GM12878 (cell line): ENCODE results near the gene LRRC73. TPM values are rescaled to one million over a fixed set of nuclear protein-coding genes. Genes with fewer than 3 reads are reported as not detected.

Experiments
- ATAC-seq: fragments of 200-7000 bp; cut with Tn5 transposase; 3 replicates; pipeline ENCODE4 v1.9.1; 2020; ENCODE audit warnings: mild to moderate bottlenecking, moderate library complexity
- BruUV-seq: library from RNA; stranded (reverse); fragments of 400-500 nt; replicated peaks from 2 replicates; lab custom pipeline; 2021; lab: Mats Ljungman, UMichigan
- CTCF ChIA-PET: fragments of 300-600 bp; sonication (Branson Sonifier 250); formaldehyde crosslinking; extraction: SDS; loops from one replicate; lab custom pipeline; 2021; ENCODE audit warnings: inconsistent platforms; lab: Yijun Ruan, JAX
- POLR2A ChIA-PET: fragments of 350-600 bp; formaldehyde crosslinking; extraction: SDS; loops from one replicate; lab custom pipeline; 2021; ENCODE audit warnings: inconsistent platforms; lab: Charles Lee
- RAD21 ChIA-PET: fragments of 300-600 bp; sonication (Branson Sonifier 250); formaldehyde crosslinking; loops from one replicate; lab custom pipeline; 2023; ENCODE audit warnings: antibody characterized with exemption; ENCODE audit not compliant: unreplicated experiment; lab: Charles Lee
- SMC1A ChIA-PET: fragments of 300-600 bp; sonication (Branson Sonifier 250); formaldehyde crosslinking; loops from one replicate; lab custom pipeline; 2023; ENCODE audit not compliant: unreplicated experiment, uncharacterized antibody; lab: Charles Lee
- DNase-seq: peaks from one replicate; pipeline ENCODE4 v3.0.0-alpha.2; 2011; ENCODE audit warnings: low read depth, low spot score
- FAIRE-seq: peaks from 3 replicates; lab custom pipeline; 2011; peaks lifted over from hg19 to GRCh38; lab: Jason Lieb, UNC
- H2AFZ ChIP-seq: 2 replicates; pipeline ENCODE4 v1.6.0; 2011; ENCODE audit warnings: low read depth, low read length, control low read depth; ENCODE audit not compliant: control insufficient read depth
- H3K27ac ChIP-seq: 2 replicates; pipeline ENCODE4 v1.5.1; 2011; ENCODE audit warnings: control low read depth; ENCODE audit not compliant: control insufficient read depth, insufficient read depth
- H3K27me3 ChIP-seq, 2 experiments: replicated peaks in 1 of 2; 2 replicates each; pipeline versions ENCODE4 v1.6.0 to v1.6.1; 2011; ENCODE audit warnings: low read length in 1 of 2; ENCODE audit not compliant: control insufficient read depth in 2 of 2, insufficient read depth in 2 of 2
- H3K36me3 ChIP-seq, 2 experiments: 2 replicates each; pipeline ENCODE4 v1.5.1; 2011; ENCODE audit warnings: low read length in 1 of 2; ENCODE audit not compliant: control insufficient read depth in 2 of 2, insufficient read depth in 2 of 2
- H3K4me1 ChIP-seq: 2 replicates; pipeline ENCODE4 v1.6.1; 2011; ENCODE audit warnings: mild to moderate bottlenecking, low read length, moderate library complexity, mixed read lengths; ENCODE audit not compliant: control insufficient read depth, insufficient read depth
- H3K4me2 ChIP-seq: 2 replicates; pipeline ENCODE4 v1.6.0; 2011; ENCODE audit warnings: control low read depth; ENCODE audit not compliant: control insufficient read depth, insufficient read depth
- H3K4me3 ChIP-seq: fragments of 200-600 bp; sonication (generic); 2 replicates; pipeline ENCODE4 v1.5.1; 2016
- H3K79me2 ChIP-seq: 2 replicates; pipeline ENCODE4 v1.6.0; 2011; ENCODE audit warnings: low read length; ENCODE audit not compliant: control insufficient read depth, insufficient read depth
- H3K9ac ChIP-seq: 2 replicates; pipeline ENCODE4 v1.8.0; 2011; ENCODE audit warnings: low read length, control low read depth, mixed read lengths; ENCODE audit not compliant: control insufficient read depth, insufficient read depth
- H3K9me3 ChIP-seq: replicated peaks from 3 replicates; pipeline ENCODE4 v1.5.1; 2011; ENCODE audit warnings: mild to moderate bottlenecking, low read length; ENCODE audit not compliant: control insufficient read depth, insufficient read depth
- H4K20me1 ChIP-seq: 2 replicates; pipeline ENCODE4 v1.6.0; 2011; ENCODE audit not compliant: control insufficient read depth, insufficient read depth
- EGR1 ChIP-seq, 2 experiments: IDR thresholded peaks; 1 replicate in 1 of 2; 2 replicates in 1 of 2; pipeline ENCODE4 v1.6.1; 2011 to 2012; ENCODE audit warnings: low read depth in 2 of 2, low read length in 2 of 2, borderline replicate concordance in 1 of 2, mild to moderate bottlenecking in 1 of 2, moderate library complexity in 1 of 2
- IKZF1 ChIP-seq: fragments of 450-650 bp; conservative IDR thresholded peaks from 2 replicates; pipeline ENCODE4 v1.6.1; 2017; ENCODE audit warnings: antibody characterized with exemption, mild to moderate bottlenecking
- MTA2 ChIP-seq: fragments of 450-650 bp; IDR thresholded peaks from 2 replicates; pipeline ENCODE4 v1.6.1; 2016; ENCODE audit warnings: low read depth, mild to moderate bottlenecking, moderate library complexity
- MXI1 ChIP-seq: fragments of 150-350 bp; IDR thresholded peaks from 2 replicates; pipeline ENCODE4 v1.6.1; 2011; ENCODE audit warnings: low read depth, mild to moderate bottlenecking, inconsistent platforms, low read length, improper control_type of control experiment
- SP1 ChIP-seq: IDR thresholded peaks from one replicate; pipeline ENCODE4 v1.6.1; 2011; ENCODE audit warnings: low read depth, low read length
- TCF7 ChIP-seq: IDR thresholded peaks from 2 replicates; pipeline ENCODE4 v1.6.1; 2014; ENCODE audit warnings: antibody characterized with exemption, borderline replicate concordance
- ZBED1 ChIP-seq: IDR thresholded peaks from 2 replicates; pipeline ENCODE4 v1.6.1; 2016; ENCODE audit warnings: borderline replicate concordance
- WGBS: methylation state at CpG from one replicate; pipeline ENCODE4 v1.1.6; 2016; ENCODE audit warnings: low lambda C conversion rate; ENCODE audit not compliant: insufficient replicate concordance, insufficient coverage; ENCODE audit errors: missing lambda C conversion rate; 5-methylcytosine and 5-hydroxymethylcytosine counted together
- in situ Hi-C: fragments of 300-500 bp; cut with MboI; formaldehyde crosslinking; loops from 9 replicates; pipeline ENCODE4 v1.14.3; 2018; ENCODE audit warnings: mixed read lengths
- intact Hi-C: fragments of 100-400 bp; cut with micrococcal nuclease; formaldehyde crosslinking; loops from one replicate; pipeline ENCODE4 v1.14.2; 2022; ENCODE audit not compliant: unreplicated experiment
- polyA plus RNA-seq, 11 experiments: library from polyadenylated mRNA; depleted of rRNA in 4 of 11; unstranded in 6 of 11; stranded (reverse) in 5 of 11; fragments of >200 nt; fragmentation: Nextera tagmentation in 4 of 11; fragmentation: Illumina TruSeq in 1 of 11; extraction: Ambion mirVana in 4 of 11; extraction: Trizol in 1 of 11; gene quantifications; 1 replicate in 1 of 11; 2 replicates in 10 of 11; pipeline versions ENCODE4 v1.2.1 to v1.2.3, GENCODE V29; 2011 to 2016; ENCODE audit warnings: inconsistent platforms in 2 of 11, missing spikeins in 2 of 11, low read depth in 1 of 11
- total RNA-seq, 4 experiments: library from RNA; depleted of rRNA in 3 of 4; stranded (reverse); fragments of >200 nt in 3 of 4; fragmentation: Illumina TruSeq in 1 of 4; extraction: Trizol in 1 of 4; gene quantifications; 2 replicates each; pipeline versions ENCODE4 v1.2.1 to v1.2.3, GENCODE V29; 2013 to 2021
- TF ChIP-seq, protein P1 (sequence below): IDR thresholded peaks from 2 replicates; pipeline ENCODE4 v1.6.1; 2011; ENCODE audit warnings: mild to moderate bottlenecking, low read depth, low read length, moderate library complexity; ENCODE audit not compliant: insufficient replicate concordance
- TF ChIP-seq, protein P2 (sequence below): IDR thresholded peaks from 2 replicates; pipeline ENCODE4 v1.6.1; 2012; ENCODE audit warnings: low read depth, low read length, improper control_type of control experiment
- TF ChIP-seq, protein P3 (sequence below): IDR thresholded peaks from 2 replicates; pipeline ENCODE4 v1.6.1; 2011; ENCODE audit warnings: low read depth, low read length, improper control_type of control experiment, borderline replicate concordance
- TF ChIP-seq, protein P4 (sequence below), 3 experiments: IDR thresholded peaks in 2 of 3; conservative IDR thresholded peaks in 1 of 3; 2 replicates each; pipeline ENCODE4 v1.5.1; 2011; ENCODE audit warnings: low read depth in 3 of 3, low read length in 3 of 3, mild to moderate bottlenecking in 3 of 3, control low read depth in 2 of 3, moderate library complexity in 2 of 3, inconsistent platforms in 1 of 3, mixed read lengths in 1 of 3; ENCODE audit not compliant: control insufficient read depth in 2 of 3, insufficient read depth in 1 of 3; ENCODE audit errors: extremely low read depth in 1 of 3
- TF ChIP-seq, protein P5 (sequence below): fragments of 450-650 bp; formaldehyde crosslinking; IDR thresholded peaks from 2 replicates; pipeline ENCODE4 v1.5.0; 2022; ENCODE audit warnings: mild to moderate bottlenecking, missing genetic modification characterization

The LRRC73 gene
- total and polyA plus RNA-seq, 10 of the 15 experiments (the other 5 are each of a cell fraction or from before 2014, with no cell fraction given) = 0.13 TPM; not detected in 9

DNA sequence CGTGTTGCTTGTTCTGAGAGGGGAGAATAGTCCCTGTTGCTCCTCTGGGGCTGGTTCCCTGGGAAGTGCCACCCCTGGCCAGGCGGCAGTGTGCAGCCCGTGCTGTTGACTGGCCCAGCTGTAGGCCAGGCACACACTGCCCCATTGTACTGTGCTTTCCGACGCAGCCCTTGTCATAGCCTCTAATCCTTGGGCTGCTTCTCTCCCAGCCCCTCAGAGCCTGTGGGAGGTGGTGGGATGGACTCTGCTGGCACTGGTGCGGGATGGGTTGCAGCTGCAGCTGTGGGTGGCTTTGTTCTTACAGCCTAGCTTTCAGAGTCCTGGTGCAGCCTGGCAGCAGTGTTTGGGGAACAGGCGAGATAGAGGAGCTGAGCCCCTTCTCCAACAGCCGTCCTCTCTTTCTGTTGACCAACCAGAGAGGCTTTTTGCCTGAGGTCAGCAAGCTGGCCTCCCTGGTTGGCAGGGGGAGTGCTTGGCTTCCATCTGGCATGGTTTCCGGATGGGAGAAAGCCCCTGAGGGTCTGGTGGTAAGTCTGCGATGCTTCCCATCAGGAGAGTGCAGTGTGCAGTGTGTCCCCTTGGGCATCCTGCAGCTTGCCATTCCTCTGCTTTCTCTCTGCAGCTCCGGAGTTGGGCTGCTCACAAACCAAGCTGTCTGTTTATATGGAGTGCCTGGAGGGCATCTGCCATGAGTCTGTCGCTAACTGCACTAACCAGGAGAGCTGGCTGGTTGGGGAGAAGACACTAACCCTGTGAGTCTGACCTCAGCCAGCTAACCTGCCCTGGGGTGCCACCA, 20.7 kb downstream of the LRRC73 start:
- Histone ChIP-seq H3K9ac (no peak overlapping the region), H3K79me2 (no peaks in the 10 kb centered on the region), H3K27me3 (no peaks in the 10 kb centered on the region), H3K4me3 (no peak overlapping the region), H3K36me3 (no peaks in the 10 kb centered on the region), H3K9me3 (no peaks in the 10 kb centered on the region), H3K4me1 (no peaks in the 10 kb centered on the region; the same call in 1 of the 2 replicates), H2AFZ (no peak overlapping the region)
- ChIA-PET RAD21 (no interaction called here), POLR2A (interaction anchor here (0.7 kb wide), 1 partner anchor 11 kb away, joined by 3 read pairs; no protein-coding TSS in a partner anchor), SMC1A (interaction anchor here (0.5 to 1.5 kb wide), 3 partner anchors 9 to 125 kb away, joined by 3 read pairs; no protein-coding TSS in a partner anchor)
- no TSS peak for BruUV-seq
- no peak for DNase-seq
- no peak for FAIRE-seq
- intact Hi-C loops (no loop called here), in situ Hi-C loops (no loop called here)
- WGBS = 90% methylated on average over 12 of the region's 12 CpGs
- no peak for ATAC-seq
- no peak for TF ChIP-seq TCF7
- TF ChIP-seq IKZF1 = no peak
- no peak for TF ChIP-seq MTA2
- TF ChIP-seq, protein P1, sequence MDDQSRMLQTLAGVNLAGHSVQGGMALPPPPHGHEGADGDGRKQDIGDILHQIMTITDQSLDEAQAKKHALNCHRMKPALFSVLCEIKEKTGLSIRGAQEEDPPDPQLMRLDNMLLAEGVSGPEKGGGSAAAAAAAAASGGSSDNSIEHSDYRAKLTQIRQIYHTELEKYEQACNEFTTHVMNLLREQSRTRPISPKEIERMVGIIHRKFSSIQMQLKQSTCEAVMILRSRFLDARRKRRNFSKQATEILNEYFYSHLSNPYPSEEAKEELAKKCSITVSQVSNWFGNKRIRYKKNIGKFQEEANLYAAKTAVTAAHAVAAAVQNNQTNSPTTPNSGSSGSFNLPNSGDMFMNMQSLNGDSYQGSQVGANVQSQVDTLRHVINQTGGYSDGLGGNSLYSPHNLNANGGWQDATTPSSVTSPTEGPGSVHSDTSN = no peak
- TF ChIP-seq, protein P2, sequence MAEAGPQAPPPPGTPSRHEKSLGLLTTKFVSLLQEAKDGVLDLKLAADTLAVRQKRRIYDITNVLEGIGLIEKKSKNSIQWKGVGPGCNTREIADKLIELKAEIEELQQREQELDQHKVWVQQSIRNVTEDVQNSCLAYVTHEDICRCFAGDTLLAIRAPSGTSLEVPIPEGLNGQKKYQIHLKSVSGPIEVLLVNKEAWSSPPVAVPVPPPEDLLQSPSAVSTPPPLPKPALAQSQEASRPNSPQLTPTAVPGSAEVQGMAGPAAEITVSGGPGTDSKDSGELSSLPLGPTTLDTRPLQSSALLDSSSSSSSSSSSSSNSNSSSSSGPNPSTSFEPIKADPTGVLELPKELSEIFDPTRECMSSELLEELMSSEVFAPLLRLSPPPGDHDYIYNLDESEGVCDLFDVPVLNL = no peak
- TF ChIP-seq SP1 = no peak
- TF ChIP-seq, protein P3, sequence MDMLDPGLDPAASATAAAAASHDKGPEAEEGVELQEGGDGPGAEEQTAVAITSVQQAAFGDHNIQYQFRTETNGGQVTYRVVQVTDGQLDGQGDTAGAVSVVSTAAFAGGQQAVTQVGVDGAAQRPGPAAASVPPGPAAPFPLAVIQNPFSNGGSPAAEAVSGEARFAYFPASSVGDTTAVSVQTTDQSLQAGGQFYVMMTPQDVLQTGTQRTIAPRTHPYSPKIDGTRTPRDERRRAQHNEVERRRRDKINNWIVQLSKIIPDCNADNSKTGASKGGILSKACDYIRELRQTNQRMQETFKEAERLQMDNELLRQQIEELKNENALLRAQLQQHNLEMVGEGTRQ = no peak
- no peak for TF ChIP-seq EGR1 (IDR thresholded peaks at IDR 0.05; ENCODE audit: borderline replicate concordance in 1 of 2, low read depth in 2 of 2, low read length in 2 of 2)
- TF ChIP-seq MXI1 = no peak
- TF ChIP-seq, protein P4, sequence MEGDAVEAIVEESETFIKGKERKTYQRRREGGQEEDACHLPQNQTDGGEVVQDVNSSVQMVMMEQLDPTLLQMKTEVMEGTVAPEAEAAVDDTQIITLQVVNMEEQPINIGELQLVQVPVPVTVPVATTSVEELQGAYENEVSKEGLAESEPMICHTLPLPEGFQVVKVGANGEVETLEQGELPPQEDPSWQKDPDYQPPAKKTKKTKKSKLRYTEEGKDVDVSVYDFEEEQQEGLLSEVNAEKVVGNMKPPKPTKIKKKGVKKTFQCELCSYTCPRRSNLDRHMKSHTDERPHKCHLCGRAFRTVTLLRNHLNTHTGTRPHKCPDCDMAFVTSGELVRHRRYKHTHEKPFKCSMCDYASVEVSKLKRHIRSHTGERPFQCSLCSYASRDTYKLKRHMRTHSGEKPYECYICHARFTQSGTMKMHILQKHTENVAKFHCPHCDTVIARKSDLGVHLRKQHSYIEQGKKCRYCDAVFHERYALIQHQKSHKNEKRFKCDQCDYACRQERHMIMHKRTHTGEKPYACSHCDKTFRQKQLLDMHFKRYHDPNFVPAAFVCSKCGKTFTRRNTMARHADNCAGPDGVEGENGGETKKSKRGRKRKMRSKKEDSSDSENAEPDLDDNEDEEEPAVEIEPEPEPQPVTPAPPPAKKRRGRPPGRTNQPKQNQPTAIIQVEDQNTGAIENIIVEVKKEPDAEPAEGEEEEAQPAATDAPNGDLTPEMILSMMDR (IDR thresholded peaks at IDR 0.05 in 2 of 3, conservative IDR thresholded peaks at IDR 0.05 in 1 of 3; ENCODE audit: control insufficient read depth in 2 of 3, extremely low read depth in 1 of 3, insufficient read depth in 1 of 3, low read depth in 3 of 3, low read length in 3 of 3) = no peak
- TF ChIP-seq, protein P5, sequence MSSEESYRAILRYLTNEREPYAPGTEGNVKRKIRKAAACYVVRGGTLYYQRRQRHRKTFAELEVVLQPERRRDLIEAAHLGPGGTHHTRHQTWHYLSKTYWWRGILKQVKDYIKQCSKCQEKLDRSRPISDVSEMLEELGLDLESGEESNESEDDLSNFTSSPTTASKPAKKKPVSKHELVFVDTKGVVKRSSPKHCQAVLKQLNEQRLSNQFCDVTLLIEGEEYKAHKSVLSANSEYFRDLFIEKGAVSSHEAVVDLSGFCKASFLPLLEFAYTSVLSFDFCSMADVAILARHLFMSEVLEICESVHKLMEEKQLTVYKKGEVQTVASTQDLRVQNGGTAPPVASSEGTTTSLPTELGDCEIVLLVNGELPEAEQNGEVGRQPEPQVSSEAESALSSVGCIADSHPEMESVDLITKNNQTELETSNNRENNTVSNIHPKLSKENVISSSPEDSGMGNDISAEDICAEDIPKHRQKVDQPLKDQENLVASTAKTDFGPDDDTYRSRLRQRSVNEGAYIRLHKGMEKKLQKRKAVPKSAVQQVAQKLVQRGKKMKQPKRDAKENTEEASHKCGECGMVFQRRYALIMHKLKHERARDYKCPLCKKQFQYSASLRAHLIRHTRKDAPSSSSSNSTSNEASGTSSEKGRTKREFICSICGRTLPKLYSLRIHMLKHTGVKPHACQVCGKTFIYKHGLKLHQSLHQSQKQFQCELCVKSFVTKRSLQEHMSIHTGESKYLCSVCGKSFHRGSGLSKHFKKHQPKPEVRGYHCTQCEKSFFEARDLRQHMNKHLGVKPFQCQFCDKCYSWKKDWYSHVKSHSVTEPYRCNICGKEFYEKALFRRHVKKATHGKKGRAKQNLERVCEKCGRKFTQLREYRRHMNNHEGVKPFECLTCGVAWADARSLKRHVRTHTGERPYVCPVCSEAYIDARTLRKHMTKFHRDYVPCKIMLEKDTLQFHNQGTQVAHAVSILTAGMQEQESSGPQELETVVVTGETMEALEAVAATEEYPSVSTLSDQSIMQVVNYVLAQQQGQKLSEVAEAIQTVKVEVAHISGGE (CRISPR knock-in tag) = no peak
- no peak for TF ChIP-seq ZBED1
- TF ChIP-seq, all 136 proteins: peak for 0
- Histone ChIP-seq H3K4me2 (no peak overlapping the region), H4K20me1 (no peaks in the 10 kb centered on the region), H3K27ac (no peak overlapping the region)
- CTCF ChIA-PET = interaction anchor here (1.0 kb wide), 1 partner anchor 16 kb away, joined by 5 read pairs; no protein-coding TSS in a partner anchor
